ENCODE data around the gene PHACTR1. TPM values are rescaled to one million over a fixed set of nuclear protein-coding genes. Genes with fewer than 3 reads are reported as not detected.

Gene PHACTR1
- total RNA-seq, 1 experiment from 2014 or later = 15.5 TPM

DNA sequence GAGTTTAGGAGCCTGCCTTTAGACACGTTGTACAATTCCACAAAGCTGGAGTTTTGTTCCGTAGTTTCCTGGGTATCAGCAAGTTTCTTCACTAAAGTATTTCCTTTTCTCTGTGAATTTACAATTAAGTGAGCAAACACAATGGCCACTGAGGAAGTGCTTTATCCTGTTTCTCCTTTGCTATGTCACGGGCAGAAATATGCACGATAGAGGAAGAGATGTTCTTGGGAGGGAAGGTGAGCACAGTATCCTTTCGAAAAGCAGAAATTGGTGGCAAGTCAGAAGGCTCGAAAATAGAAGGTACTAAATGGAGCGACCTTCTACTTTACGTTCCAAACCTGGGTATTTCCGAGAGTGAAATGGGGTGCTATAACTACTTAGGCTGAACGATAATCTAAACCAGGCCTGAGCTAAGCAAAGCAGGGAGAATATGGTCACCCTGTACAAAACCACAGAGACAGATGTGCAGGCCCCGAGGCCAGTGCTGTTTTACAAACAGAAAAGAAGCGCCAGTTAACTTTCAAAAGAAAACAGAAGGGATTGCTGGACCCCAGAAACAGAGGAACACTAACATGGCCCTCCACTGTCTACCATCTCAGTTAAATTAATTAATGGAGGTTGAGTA lies 352.1 kb downstream of the PHACTR1 start:
- DNase-seq (ENCODE audit: low spot score) = no peak
- H3K36me3 Mint-ChIP-seq = no peaks in the 10 kb centered on the region
- POLR2A ChIA-PET = no interaction called here
- peak overlapping the region; percentile 0; the same call in 1 of the 2 replicates for H3K27ac Mint-ChIP-seq
- no peak for ATAC-seq
- no peaks in the 10 kb centered on the region for H3K4me1 Mint-ChIP-seq
- TF ChIP-seq ZNF121 (CRISPR knock-in tag; IDR thresholded peaks at IDR 0.05) (no peak), JAZF1 (CRISPR knock-in tag; IDR thresholded peaks at IDR 0.05) (no peak), FOXJ3 (CRISPR knock-in tag; IDR thresholded peaks at IDR 0.05; ENCODE audit: borderline replicate concordance) (no peak), SP1 (CRISPR knock-in tag; conservative IDR thresholded peaks at IDR 0.05) (no peak), ZNF219 (CRISPR knock-in tag; IDR thresholded peaks at IDR 0.05; ENCODE audit: borderline replicate concordance) (no peak), ETV6 (CRISPR knock-in tag; IDR thresholded peaks at IDR 0.05) (no peak), MXD4 (CRISPR knock-in tag; IDR thresholded peaks at IDR 0.05; ENCODE audit: borderline replicate concordance) (no peak), ELF4 (CRISPR knock-in tag; IDR thresholded peaks at IDR 0.05; ENCODE audit: low read depth) (no peak), CBFB (CRISPR knock-in tag; IDR thresholded peaks at IDR 0.05; ENCODE audit: low read depth) (no peak), JUN (CRISPR knock-in tag; IDR thresholded peaks at IDR 0.05) (no peak), ZNF671 (CRISPR knock-in tag; IDR thresholded peaks at IDR 0.05) (no peak), ZNF396 (CRISPR knock-in tag; IDR thresholded peaks at IDR 0.05; ENCODE audit: borderline replicate concordance) (no peak), CREB1 (CRISPR knock-in tag; IDR thresholded peaks at IDR 0.05) (no peak)
- TF ChIP-seq, protein P1, sequence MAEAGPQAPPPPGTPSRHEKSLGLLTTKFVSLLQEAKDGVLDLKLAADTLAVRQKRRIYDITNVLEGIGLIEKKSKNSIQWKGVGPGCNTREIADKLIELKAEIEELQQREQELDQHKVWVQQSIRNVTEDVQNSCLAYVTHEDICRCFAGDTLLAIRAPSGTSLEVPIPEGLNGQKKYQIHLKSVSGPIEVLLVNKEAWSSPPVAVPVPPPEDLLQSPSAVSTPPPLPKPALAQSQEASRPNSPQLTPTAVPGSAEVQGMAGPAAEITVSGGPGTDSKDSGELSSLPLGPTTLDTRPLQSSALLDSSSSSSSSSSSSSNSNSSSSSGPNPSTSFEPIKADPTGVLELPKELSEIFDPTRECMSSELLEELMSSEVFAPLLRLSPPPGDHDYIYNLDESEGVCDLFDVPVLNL (CRISPR knock-in tag; IDR thresholded peaks at IDR 0.05; ENCODE audit: borderline replicate concordance, low read depth) = no peak
- TF ChIP-seq, protein P2, sequence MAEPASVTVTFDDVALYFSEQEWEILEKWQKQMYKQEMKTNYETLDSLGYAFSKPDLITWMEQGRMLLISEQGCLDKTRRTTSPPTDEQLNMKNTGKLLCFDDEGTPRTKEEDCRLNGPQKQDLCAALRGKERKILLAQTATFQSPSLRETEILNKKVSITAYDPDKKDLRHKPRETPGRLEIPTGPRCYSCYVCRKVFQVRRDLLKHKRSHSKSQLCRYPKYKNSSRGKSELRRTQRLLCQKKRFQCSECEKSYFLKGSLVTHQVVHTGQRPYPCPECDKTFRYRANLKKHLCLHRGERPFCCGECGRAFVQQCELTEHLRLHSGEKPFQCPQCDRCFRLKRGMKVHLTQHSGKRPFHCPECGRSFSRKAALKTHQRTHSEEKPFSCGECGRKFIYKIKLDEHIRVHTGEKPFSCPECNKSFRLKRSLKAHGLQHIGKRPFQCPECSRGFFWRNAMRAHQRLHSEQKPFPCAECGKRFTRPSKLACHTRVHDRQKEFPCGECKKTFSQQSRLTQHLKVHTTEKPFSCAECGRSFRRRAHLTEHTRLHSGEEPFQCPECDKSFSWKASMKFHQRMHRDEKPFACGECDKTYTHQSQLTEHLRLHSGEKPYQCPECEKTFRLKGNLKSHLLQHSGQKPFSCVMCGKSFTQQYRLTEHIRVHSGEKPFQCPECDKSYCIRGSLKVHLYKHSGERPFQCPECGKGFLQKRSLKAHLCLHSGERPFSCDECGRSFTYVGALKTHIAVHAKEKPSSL (CRISPR knock-in tag; conservative IDR thresholded peaks at IDR 0.05) = no peak
- TF ChIP-seq, protein P3, sequence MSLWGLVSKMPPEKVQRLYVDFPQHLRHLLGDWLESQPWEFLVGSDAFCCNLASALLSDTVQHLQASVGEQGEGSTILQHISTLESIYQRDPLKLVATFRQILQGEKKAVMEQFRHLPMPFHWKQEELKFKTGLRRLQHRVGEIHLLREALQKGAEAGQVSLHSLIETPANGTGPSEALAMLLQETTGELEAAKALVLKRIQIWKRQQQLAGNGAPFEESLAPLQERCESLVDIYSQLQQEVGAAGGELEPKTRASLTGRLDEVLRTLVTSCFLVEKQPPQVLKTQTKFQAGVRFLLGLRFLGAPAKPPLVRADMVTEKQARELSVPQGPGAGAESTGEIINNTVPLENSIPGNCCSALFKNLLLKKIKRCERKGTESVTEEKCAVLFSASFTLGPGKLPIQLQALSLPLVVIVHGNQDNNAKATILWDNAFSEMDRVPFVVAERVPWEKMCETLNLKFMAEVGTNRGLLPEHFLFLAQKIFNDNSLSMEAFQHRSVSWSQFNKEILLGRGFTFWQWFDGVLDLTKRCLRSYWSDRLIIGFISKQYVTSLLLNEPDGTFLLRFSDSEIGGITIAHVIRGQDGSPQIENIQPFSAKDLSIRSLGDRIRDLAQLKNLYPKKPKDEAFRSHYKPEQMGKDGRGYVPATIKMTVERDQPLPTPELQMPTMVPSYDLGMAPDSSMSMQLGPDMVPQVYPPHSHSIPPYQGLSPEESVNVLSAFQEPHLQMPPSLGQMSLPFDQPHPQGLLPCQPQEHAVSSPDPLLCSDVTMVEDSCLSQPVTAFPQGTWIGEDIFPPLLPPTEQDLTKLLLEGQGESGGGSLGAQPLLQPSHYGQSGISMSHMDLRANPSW (CRISPR knock-in tag; conservative IDR thresholded peaks at IDR 0.05; ENCODE audit: low read depth) = no peak
- TF ChIP-seq, protein P4, sequence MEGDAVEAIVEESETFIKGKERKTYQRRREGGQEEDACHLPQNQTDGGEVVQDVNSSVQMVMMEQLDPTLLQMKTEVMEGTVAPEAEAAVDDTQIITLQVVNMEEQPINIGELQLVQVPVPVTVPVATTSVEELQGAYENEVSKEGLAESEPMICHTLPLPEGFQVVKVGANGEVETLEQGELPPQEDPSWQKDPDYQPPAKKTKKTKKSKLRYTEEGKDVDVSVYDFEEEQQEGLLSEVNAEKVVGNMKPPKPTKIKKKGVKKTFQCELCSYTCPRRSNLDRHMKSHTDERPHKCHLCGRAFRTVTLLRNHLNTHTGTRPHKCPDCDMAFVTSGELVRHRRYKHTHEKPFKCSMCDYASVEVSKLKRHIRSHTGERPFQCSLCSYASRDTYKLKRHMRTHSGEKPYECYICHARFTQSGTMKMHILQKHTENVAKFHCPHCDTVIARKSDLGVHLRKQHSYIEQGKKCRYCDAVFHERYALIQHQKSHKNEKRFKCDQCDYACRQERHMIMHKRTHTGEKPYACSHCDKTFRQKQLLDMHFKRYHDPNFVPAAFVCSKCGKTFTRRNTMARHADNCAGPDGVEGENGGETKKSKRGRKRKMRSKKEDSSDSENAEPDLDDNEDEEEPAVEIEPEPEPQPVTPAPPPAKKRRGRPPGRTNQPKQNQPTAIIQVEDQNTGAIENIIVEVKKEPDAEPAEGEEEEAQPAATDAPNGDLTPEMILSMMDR (IDR thresholded peaks at IDR 0.05) = no peak
- TF ChIP-seq, protein P5, sequence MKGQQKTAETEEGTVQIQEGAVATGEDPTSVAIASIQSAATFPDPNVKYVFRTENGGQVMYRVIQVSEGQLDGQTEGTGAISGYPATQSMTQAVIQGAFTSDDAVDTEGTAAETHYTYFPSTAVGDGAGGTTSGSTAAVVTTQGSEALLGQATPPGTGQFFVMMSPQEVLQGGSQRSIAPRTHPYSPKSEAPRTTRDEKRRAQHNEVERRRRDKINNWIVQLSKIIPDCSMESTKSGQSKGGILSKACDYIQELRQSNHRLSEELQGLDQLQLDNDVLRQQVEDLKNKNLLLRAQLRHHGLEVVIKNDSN (CRISPR knock-in tag; IDR thresholded peaks at IDR 0.05) = no peak
- TF ChIP-seq, protein P6, sequence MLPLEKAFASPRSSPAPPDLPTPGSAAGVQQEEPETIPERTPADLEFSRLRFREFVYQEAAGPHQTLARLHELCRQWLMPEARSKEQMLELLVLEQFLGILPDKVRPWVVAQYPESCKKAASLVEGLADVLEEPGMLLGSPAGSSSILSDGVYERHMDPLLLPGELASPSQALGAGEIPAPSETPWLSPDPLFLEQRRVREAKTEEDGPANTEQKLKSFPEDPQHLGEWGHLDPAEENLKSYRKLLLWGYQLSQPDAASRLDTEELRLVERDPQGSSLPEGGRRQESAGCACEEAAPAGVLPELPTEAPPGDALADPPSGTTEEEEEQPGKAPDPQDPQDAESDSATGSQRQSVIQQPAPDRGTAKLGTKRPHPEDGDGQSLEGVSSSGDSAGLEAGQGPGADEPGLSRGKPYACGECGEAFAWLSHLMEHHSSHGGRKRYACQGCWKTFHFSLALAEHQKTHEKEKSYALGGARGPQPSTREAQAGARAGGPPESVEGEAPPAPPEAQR (CRISPR knock-in tag; IDR thresholded peaks at IDR 0.05) = no peak
- TF ChIP-seq, protein P7, sequence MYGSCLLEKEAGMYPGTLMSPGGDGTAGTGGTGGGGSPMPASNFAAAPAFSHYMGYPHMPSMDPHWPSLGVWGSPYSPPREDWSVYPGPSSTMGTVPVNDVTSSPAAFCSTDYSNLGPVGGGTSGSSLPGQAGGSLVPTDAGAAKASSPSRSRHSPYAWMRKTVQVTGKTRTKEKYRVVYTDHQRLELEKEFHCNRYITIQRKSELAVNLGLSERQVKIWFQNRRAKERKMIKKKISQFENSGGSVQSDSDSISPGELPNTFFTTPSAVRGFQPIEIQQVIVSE (CRISPR knock-in tag; IDR thresholded peaks at IDR 0.05; ENCODE audit: borderline replicate concordance) = no peak
- H3K4me3 Mint-ChIP-seq = no peak overlapping the region
- CTCF ChIA-PET = no interaction called here
- H3K9me3 Mint-ChIP-seq = no peaks in the 10 kb centered on the region
- no peaks in the 10 kb centered on the region for H3K27me3 Mint-ChIP-seq (ENCODE audit: low read depth)

All from WTC11 (cell line).